Hypothalamus (tissue), 51 donors: ENCODE results near the gene LEPROT.

Experiments used
- DNase-seq, 51 donors: peaks; one replicate each; lab custom pipeline; 2025; lab: John Stamatoyannopoulos, UW

LEPROT gene

GRCh38 chr1:65409816-65410326, 10.6 kb upstream of the LEPROT start:
- no peak for DNase-seq

- no peak for DNase-seq
Observed at GRCh38 chr1:65412256-65412983, 8.0 kb upstream of the LEPROT start.

- DNase-seq, result no peak
Observed at GRCh38 chr1:65412984-65413375, 7.5 kb upstream of the LEPROT start.

- no peak for DNase-seq
Observed at GRCh38 chr1:65414538-65414937, 5.9 kb upstream of the LEPROT start.

- DNase-seq, result no peak
Observed at GRCh38 chr1:65416767-65417166, 3.7 kb upstream of the LEPROT start.

DNA sequence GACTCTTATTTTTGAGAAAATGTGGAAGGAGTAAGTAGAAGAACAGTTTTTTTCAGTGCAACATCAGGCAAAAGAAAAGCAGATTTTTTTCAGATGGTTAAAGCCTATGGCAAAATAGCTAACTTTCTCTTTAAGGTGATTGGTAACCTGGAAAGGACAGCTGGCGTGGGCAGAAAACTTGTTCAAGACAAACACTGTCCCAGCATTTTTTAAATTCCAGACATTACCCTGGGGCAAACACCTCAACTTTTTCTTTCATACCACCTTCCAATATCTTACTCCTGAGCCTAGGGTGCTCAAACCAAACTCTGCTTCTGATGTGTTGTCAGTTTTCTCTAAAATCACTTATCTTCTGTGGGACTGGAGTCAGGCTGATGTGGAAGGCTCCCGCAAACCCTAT, 2.7 kb upstream of the LEPROT start:
- DNase-seq, result no peak

GRCh38 chr1:65418522-65419185, 1.8 kb upstream of the LEPROT start:
- no peak for DNase-seq

GRCh38 chr1:65419681-65420589, 533 bp upstream of the LEPROT start:
- peak; percentile 74 to 100 (median 96) for DNase-seq

DNA sequence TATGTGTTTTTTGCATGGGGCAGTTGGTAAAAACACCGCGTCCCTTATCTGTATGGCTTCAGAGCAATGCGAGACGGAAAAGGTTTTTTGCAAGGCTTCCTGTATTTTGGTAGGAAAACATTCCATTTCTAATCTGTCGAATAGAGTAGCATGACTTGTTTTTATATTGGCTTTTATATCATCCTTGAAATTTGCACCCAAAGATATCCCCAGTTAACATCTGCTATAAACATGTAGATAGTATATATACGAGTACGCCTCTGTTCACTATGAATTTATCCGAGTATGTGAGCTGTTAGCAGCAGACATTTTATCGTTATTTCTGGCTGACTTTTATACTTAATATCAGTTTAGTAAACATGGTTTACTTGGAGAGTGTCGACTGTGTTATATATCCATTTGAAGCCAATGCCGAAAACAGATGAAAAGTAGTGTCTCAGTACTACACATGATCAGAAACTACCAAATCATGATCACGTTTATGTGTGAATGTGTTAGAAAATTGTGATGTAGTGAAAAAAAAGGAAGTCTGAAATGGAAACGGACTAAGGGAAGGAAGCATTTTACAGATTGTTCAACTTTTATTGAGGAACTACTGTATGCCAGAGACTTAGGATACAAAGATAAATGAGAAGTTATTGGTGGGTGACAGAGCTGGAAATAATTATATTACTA, 1.0 kb downstream of the LEPROT start:
- no peak for DNase-seq

GRCh38 chr1:65422241-65423203, 2.1 kb downstream of the LEPROT start:
- no peak for DNase-seq

GRCh38 chr1:65423884-65424572, 3.6 kb downstream of the LEPROT start:
- no peak for DNase-seq

DNA sequence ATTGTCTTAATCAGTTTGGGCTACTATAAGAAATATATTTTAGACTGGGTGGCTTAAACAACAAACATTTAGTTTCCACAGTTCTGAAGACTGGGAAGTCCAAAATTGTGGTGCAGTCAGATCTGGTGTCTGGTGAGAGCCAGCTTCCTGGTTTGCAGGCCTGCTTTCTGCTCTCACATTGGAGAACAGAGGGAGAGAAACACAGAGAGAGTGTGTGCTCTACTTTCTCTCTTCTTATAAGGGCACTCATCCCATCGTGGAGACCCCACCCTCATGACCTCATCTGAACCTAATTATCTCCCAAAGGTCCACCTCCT, 4.1 kb downstream of the LEPROT start:
- no peak for DNase-seq

GRCh38 chr1:65425006-65425405, 4.5 kb downstream of the LEPROT start:
- no peak for DNase-seq

DNA sequence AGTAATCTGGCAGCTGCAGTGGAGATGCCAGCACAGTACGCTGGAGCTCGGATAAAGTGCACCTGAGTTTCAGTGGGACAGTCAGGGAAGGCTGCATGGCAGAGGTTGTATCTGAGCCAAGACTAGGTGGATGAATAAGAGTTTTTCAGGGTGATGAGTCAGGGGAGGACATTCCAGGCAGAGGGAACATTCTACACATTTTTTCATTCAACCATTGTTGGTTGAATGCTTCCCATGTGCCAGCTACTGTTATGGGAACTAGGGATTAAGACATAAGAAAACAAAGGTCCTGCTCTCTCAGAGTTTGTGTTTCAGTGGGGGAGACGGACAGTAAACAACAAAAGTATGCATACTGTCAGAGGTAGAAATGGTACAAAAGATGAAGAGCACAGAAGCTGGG, 5.2 kb downstream of the LEPROT start:
- DNase-seq, result no peak

GRCh38 chr1:65429078-65429477, 8.6 kb downstream of the LEPROT start:
- DNase-seq, result no peak

DNA sequence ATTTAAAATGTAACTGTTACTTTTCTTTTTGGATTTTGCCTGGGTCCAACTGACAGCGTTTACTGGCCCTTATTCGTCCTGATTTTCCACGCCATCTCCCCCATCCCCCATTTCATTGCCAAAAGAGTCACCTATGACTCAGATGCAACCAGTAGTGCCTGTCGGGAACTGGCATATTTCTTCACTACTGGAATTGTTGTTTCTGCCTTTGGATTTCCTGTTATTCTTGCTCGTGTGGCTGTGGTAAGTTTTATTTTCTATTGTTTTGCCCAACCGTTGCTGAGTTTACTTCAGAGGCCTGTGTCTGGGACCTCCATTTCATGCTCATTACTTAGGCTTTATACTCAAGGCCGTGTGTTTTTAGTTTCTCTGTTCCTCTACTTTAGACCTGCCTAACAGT, 9.3 kb downstream of the LEPROT start:
- no peak for DNase-seq

DNA sequence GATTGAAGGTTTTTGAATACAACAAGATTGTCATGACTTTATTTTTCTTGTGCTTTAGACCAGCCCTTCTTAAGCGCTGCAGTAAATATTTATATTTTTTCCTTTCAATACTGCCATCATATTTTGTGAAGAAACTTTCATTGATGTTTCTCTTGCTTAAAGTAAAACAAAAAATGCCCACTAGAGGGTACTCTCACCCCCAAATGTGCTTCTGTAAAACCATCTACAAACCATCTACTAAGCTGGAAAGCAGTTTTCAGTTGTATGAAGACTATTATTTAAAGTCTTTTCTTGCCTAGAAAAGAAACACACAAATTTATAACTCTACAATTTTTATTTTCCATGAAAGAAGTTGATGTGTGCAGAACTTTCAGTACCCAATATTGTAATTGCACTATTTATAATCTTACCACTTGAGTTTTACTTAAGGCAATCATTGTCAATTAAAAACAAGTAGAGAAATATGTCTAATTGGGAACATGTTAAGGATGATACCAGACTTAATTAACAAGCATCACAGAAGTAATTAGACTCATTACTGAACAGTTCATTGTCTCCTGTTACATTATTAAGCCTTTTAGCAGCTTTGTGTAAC, 10.7 kb downstream of the LEPROT start:
- peak in 1 of 51 donors; percentile 42 for DNase-seq

DNA sequence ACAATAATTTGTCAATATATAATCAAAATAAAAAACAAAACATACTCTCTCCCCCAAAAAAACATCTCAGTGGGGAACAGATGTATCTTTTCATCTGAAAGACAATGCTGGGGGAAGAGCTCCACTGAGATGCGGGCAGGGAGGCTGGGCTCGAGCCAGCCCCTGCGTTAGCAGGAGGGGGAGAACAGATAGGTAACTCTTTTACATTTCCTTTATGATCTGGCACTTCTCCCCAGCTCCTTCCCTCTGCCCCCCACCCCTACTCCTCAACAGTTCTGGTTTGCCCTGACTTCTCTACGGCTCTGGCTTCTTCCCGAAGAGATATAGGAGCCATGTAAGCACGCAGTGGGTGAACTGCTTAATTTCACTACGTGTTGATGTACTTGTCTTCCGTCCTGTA, 12.4 kb downstream of the LEPROT start:
- DNase-seq, result no peak

- no peak for DNase-seq
Observed at GRCh38 chr1:65434255-65434654, 13.8 kb downstream of the LEPROT start.
